Hematopoietic multipotent progenitor cell treated with erythropoietin and hydrocortisone succinate and interleukin-3 and kit ligand, for 6 days (in vitro differentiated cells): ENCODE results near the gene MCF2L.
"Not testable (repeated sequence)": the region's sequence is repeated elsewhere in the genome, so short reads cannot be mapped to it uniquely, and the experiment has no call there.

ENCODE experiments used
- DNase-seq: peaks from one replicate; pipeline ENCODE4 v3.0.0-alpha.2; 2015

Gene MCF2L

GRCh38 chr13:113069861-113070805 lies 101.1 kb downstream of the MCF2L start:
- DNase-seq = no peak

DNA sequence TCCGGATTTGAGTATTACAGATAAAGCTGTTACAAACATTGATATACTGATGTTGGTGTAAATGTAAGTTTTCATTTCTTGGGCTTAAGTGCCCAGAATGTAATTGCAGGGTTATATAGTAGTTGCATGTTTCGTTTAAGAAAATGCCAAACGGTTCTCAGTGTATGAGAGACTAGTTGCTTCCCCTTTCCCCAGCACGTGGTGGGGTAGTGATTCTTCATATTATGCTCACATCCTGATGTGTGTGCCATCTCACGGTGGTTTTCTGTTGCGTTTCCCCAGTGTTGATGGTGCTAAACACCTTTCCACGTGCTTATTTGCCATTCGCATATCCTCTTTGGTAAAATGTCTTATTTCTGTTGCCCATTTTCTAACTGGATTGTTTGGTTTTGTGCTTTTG lies 101.8 kb downstream of the MCF2L start:
- DNase-seq = no peak

DNA sequence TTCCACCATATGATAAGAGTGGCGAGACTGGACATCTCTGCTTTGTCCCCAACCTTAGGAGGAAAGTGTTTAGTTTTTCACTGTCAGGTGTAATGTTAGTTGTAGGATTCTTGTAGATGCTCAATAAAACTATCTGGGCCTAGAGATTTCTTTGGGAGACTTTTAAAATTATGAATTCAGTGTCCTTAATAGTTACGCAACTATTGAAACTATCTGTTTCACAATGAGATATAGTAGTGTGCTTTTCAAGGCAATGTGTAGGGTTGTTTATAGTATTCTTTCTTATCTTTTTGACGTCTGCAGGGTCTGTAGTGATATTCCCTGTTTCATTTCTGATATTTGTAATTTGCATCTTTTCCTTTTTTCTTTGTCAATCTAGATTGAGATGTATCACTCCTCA lies 103.4 kb downstream of the MCF2L start:
- no peak for DNase-seq

- no peak for DNase-seq
Observed at GRCh38 chr13:113073942-113074341, 104.9 kb downstream of the MCF2L start.

DNA sequence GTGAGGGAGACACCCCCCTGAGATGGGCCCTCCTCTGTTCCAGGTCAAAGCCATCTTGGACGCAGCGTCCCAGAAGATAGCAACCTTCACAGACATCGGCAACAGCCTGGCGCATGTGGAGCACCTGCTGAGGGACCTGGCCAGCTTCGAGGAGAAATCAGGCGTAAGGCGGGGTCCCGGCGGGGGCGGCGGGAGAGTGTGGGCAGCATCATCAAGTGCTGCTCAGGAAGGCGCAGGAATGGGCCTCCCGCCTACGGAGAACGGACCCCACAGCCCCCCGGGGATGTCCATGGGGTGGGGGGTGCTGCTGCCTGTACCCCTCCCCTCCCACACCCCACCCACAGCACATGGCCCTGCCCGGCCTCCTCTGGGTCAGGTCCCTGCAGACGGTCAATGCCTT lies 105.4 kb downstream of the MCF2L start:
- no peak for DNase-seq

DNA sequence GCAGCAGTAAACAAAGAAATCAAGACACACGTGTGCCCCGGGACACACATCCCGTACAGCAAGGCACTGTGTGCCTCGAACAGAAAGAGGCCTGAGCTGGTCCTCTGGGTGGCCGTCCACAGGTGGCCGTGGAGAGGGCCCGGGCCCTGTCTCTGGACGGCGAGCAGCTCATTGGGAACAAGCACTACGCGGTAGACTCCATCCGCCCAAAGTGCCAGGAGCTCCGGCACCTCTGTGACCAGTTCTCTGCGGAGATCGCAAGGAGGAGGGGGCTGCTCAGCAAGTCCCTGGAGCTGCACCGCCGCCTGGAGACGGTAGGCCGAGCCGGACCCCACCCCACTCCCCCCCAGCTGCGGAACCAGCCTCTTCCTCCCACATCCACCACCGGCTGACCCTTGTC lies 105.9 kb downstream of the MCF2L start:
- no peak for DNase-seq

DNA sequence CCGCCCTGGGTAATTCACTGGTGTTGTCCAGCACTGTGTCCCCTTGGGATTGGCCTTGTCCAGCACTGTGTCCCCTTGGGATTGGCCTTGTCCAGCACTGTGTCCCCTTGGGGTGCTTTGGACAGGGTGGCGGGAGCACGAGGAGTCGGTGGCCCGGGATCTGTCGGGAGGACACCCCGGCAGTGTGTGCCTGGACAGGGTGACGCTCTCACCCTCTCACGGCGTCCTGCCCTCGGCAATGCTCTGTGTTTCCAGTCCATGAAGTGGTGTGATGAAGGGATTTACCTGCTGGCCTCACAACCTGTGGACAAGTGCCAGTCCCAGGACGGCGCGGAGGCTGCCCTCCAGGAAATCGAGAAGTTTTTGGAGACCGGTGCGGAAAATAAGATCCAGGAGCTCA lies 106.7 kb downstream of the MCF2L start:
- DNase-seq = no peak

GRCh38 chr13:113076681-113077401 lies 107.8 kb downstream of the MCF2L start:
- DNase-seq = no peak

- no peak for DNase-seq
Observed at GRCh38 chr13:113077566-113077952, 108.5 kb downstream of the MCF2L start.

GRCh38 chr13:113077953-113078901 lies 109.2 kb downstream of the MCF2L start:
- DNase-seq = no peak

GRCh38 chr13:113078902-113079780 lies 110.1 kb downstream of the MCF2L start:
- no peak for DNase-seq

DNA sequence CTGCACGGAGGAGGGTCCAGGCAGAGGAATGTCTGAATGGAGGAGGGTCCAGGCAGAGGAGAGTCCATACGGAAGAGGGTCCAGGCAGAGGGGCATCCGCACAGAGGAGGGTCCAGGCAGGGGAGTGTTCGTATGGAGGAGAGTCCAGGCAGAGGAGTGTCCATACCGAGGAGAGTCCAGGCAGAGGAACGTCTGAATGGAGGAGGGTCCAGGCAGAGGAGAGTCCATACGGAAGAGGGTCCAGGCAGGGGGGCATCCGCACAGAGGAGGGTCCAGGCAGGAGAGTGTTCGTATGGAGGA lies 110.7 kb downstream of the MCF2L start:
- not testable (repeated sequence) for DNase-seq

DNA sequence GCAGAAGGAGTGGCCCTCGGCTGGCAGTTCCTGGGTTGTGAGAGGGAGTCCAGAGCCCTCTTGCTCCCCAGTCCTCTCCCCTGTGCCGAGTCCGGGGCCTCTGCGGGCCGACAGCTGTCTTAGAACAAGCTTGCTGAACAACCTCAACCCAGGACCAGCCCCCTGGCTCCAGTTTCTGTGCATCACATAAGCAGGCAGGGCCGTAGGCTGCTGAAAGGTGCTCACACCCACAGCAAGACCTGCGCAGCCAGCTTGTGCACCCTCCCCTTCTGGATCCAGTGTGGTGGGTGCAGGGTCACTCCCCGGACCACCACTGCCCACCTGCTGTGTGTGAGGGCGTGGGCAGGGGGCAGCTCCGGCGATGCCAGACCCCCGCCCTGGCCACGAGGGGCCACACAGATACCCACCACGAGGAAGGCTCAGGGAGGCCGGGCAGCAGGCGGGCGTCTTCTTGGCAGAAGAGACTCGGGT lies 111.4 kb downstream of the MCF2L start:
- no peak for DNase-seq

DNA sequence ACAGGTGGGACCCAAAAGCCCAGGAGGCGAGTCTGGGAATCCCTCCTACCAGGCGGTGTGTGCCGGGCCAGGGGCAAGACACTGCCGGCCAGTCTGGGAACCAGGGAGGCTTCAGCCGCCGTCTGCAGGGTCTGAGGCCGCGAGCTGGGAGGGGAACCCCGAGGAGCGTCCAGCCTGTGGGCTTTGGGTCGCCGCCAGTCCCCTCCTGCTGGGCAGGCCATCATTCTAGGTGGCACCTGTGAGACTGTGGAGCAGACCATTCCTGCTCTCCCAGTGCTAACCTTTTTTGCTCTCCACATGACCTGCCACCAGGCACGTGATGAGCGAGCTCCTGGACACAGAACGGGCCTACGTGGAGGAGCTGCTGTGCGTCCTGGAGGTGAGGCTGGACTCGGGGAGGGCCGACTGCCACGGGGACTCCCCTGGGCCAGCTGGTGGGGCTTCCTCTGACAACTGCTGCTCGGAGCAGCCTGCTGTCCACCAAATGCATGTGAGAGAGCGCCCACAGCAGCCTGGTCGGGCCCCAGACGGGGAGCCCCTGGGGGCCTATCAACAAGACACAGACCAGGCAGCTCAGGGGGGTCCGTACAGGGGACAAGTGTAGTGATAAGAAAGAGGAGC lies 112.0 kb downstream of the MCF2L start:
- DNase-seq = no peak

DNA sequence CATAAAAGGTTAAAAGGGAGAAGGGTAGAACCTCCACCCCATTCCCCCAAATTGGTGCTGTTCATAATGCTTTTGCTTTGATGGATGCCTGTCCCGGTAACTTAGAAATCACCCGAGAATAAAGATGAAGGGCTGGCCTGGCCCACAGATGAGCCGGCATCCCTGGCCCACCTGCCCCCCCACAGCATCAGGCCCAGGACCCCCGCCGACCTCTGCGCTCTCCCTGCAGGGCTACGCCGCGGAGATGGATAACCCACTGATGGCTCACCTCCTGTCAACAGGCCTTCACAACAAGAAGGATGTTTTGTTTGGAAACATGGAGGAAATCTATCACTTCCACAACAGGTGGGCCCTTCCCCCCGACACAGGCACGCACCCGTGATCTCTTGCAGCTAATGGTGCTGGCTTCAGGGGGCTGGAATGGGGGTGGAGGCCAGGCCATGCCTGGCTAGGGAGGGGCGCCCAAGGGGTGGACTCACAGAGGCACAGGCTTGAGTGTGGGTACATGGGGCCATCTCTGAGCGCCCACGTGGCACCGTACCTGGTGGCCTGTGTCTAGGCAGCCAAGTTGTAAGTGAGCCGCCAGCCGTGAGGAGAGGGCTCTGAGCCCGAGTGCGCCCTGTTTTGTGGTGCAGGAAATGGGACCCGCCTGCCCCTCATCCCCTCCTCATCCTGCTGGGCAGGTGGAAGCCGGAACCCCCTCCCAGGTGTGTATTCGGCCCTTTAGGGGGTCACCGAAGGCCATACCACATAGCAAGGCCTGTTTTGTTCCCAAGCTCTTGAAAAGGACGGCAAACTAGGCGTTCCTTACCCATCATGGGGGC lies 113.4 kb downstream of the MCF2L start:
- no peak for DNase-seq

DNA sequence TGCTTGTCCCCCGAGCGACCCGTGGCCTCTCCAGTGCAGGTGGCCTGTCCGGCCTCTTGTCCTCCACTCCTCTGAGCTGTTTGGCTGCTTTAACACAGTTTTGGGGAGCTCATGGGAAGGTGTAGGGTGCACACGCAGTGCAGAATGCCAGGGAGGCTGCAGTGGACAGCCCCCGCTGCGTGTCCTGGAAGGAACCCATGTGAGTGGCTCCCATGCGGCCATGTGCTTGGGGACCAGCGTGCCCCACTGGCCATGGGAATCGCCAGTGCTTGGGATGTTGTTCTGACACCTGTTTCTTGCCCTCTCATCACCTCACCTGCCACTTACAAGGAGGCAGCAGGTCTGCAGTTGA lies 114.0 kb downstream of the MCF2L start:
- no peak for DNase-seq

DNA sequence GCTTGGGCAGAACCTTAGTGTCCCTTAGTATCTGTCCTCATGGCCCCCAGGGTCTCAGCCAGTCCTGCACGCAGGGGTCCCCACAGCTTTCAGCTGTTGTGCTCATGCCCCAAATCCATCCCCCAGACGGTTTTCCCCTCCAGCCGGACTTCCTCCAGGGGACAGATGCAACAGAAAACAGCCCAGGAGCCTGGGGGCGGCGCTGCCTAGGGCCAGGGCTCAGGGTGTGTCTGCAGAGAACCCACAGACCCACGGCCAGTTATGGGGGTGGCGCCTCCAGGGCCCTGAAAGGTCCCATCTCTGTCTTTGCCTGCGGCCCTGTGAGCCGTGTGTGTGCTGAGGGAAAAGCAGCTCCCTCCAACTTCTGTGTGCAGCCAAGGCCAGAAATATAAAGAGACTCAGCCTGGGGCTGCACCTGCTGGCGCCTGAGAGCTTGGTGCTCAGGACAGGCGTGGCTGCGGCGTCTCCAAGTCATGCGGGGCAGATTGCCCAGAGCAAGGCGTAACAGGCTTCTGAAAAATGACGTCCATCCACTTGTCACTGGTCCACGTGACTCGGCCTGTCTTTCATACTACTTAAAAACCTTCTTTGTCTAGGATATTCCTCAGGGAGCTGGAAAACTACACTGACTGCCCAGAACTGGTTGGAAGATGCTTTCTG lies 114.5 kb downstream of the MCF2L start:
- DNase-seq = no peak

DNA sequence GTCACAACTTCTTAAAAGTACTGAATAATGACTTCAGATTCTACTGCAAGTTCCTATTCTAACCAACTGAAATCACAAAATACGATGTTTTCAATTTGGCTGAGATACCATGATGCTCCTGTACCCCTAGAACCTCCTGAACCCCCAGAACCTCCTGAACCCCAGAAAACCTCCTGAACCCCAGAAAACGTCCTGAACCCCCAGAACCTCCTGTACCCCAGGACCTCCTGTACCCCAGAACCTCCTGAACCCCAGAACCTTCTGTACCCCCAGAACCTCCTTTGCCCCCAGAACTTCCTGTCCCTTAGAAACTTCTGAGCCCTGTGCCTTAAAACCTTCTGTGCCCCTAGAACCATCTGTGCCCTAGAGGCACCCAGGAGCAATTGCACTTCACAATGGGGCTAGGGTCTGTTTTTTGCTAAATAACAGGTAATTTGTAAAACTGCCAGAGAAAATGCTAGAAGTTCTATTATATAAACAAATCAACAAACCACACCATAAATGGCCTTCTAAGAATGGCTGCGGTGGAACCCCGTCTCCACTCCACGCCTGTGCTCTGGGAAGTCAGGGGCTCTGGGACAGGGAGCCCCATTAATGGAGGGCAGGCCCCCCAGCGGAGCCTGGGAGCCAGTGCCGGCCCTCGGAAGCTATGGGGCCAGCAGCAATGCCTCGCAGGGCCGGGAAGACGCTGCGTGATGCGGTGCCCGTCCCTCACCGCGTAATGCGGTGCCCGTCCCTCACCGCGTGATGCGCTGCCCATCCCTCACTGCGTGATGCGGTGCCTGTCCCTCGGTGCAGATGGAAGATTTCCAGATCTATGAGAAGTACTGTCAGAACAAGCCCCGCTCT lies 115.3 kb downstream of the MCF2L start:
- no peak for DNase-seq

GRCh38 chr13:113084943-113085540 lies 116.0 kb downstream of the MCF2L start:
- DNase-seq = no peak
